Measurements from ENCODE around the gene PDK4. TPM values are rescaled to one million over a fixed set of nuclear protein-coding genes. Genes with fewer than 3 reads are reported as not detected.

Gene PDK4
- total and polyA plus RNA-seq, 3 donors from 2014 or later: 24.9 to 32.8 (median 29.6) TPM

DNA sequence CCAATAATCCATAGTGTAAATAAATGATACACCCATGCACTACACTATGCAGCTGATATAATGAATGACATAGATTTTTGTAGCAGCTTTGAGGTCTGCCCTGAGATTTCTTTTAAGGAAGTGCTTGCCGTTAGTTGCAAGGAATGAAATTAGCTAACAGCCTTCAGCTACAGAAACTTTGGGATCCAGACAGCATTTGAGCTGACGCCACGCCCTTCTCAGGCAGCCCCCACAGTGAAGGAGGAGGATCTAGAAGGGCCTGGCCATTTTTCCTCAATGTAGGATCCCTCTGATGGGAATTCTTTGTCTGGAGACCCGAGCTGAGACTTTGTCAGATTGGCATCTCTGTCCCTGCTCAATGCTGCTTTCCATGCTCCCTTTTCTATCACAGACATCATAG lies 6.1 kb upstream of the PDK4 start:
- no peak overlapping the region for H3K27ac ChIP-seq
- intact Hi-C loops (cut with DNase I; ENCODE audit: low total_unique reads): loop anchor here (10.0 kb wide), 1 partner anchor 58 kb away; no protein-coding TSS in a partner anchor
- WGBS, 2 donors: 64 to 75% methylated on average over 4 of the region's 4 CpGs
- no peak for DNase-seq
- no peaks in the 10 kb centered on the region for H3K9me3 ChIP-seq
- TF ChIP-seq POLR2A (IDR thresholded peaks at IDR 0.05): no peak
- TF ChIP-seq, protein P1, sequence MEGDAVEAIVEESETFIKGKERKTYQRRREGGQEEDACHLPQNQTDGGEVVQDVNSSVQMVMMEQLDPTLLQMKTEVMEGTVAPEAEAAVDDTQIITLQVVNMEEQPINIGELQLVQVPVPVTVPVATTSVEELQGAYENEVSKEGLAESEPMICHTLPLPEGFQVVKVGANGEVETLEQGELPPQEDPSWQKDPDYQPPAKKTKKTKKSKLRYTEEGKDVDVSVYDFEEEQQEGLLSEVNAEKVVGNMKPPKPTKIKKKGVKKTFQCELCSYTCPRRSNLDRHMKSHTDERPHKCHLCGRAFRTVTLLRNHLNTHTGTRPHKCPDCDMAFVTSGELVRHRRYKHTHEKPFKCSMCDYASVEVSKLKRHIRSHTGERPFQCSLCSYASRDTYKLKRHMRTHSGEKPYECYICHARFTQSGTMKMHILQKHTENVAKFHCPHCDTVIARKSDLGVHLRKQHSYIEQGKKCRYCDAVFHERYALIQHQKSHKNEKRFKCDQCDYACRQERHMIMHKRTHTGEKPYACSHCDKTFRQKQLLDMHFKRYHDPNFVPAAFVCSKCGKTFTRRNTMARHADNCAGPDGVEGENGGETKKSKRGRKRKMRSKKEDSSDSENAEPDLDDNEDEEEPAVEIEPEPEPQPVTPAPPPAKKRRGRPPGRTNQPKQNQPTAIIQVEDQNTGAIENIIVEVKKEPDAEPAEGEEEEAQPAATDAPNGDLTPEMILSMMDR (IDR thresholded peaks at IDR 0.05): no peak
- no peaks in the 10 kb centered on the region for H3K27me3 ChIP-seq
- H3K36me3 ChIP-seq (ENCODE audit: low read depth, missing control alignments): no peaks in the 10 kb centered on the region
- no peak overlapping the region for H3K4me3 ChIP-seq
- peaks cover 3% of the 10 kb centered on the region for H3K4me1 ChIP-seq

DNA sequence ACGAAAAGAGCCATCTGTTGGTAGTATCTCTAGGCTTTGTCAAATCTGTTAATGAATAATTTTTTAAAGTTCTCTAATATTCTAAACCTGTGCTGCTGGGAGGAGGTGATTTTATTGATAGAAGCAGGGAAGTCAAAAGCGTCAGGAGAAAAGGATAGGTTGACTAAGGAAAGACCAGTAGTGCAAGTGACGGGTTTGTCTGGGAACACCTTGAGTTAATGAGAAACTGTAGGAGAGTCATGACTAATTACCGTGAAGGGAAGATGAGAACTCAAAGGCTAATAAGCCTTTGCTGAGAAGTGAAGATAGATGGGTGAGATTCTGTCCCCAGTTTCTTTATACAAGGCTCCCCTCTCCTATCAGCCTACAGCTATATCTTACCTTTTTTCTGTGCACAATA lies 5.0 kb upstream of the PDK4 start:
- DNase-seq: no peak
- no peaks in the 10 kb centered on the region for H3K36me3 ChIP-seq (ENCODE audit: low read depth, missing control alignments)
- H3K27ac ChIP-seq: no peak overlapping the region
- no peaks in the 10 kb centered on the region for H3K9me3 ChIP-seq
- peaks cover 5% of the 10 kb centered on the region for H3K4me1 ChIP-seq
- H3K4me3 ChIP-seq: no peak overlapping the region
- no peaks in the 10 kb centered on the region for H3K27me3 ChIP-seq
- WGBS, 2 donors: 95 to 96% methylated on average over 4 of the region's 4 CpGs
- intact Hi-C loops (cut with DNase I; ENCODE audit: low total_unique reads): loop anchor here (10.0 kb wide), 1 partner anchor 57 kb away; no protein-coding TSS in a partner anchor
- TF ChIP-seq POLR2A (IDR thresholded peaks at IDR 0.05): no peak
- TF ChIP-seq, protein P1 (IDR thresholded peaks at IDR 0.05): no peak

DNA sequence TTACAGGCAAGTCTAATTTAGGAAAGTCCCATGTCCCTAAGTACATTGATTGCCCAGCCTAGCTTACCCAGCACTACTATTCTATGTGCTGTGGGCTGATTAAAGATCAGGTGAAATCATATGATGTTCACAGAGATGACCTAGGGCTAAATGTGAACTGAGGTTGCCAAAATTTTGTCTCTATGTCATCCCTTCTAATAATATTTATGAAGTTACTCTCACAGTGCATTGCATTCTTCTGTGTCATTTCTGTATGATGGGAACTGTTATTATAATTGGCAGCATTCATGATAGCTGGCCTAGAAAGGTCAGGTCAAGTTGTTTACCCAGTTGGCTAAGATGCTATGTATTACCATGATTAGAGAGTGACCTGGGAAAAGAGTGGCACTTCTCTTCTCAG lies 2.8 kb upstream of the PDK4 start:
- no peaks in the 10 kb centered on the region for H3K36me3 ChIP-seq (ENCODE audit: low read depth, missing control alignments)
- H3K27me3 ChIP-seq: no peaks in the 10 kb centered on the region
- DNase-seq: no peak
- H3K27ac ChIP-seq: no peak overlapping the region
- peaks cover 5% of the 10 kb centered on the region for H3K4me1 ChIP-seq
- no peak for TF ChIP-seq POLR2A (IDR thresholded peaks at IDR 0.05)
- TF ChIP-seq, protein P1 (IDR thresholded peaks at IDR 0.05): no peak
- intact Hi-C loops (cut with DNase I; ENCODE audit: low total_unique reads): no loop called here
- no peaks in the 10 kb centered on the region for H3K9me3 ChIP-seq
- H3K4me3 ChIP-seq: no peak overlapping the region

DNA sequence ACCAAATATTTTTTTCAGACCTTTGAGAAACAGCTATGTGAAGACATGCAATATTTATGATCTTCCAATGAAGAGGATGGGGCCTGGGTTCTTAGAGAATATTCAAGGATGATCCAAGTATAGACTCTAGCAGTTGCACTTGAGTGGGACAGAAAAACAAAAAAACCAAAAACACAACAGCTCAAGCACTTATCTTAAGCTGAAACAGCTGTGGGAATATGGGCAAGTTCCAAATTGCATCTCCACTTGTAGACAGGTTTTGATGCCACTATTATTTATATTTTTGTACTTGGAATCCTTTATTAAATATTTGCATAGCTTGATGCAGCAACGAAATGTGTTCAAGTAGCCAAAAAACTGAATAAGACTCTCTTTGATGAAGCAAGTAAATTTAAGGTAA lies 2.2 kb upstream of the PDK4 start:
- Histone ChIP-seq H3K4me3 (no peak overlapping the region), H3K36me3 (ENCODE audit: low read depth, missing control alignments) (no peaks in the 10 kb centered on the region), H3K27me3 (no peaks in the 10 kb centered on the region), H3K4me1 (peaks cover 5% of the 10 kb centered on the region), H3K9me3 (no peaks in the 10 kb centered on the region), H3K27ac (no peak overlapping the region)
- WGBS, 2 donors: 54 to 62% methylated on average over 1 of the region's 1 CpG
- DNase-seq: no peak
- intact Hi-C loops (cut with DNase I; ENCODE audit: low total_unique reads): no loop called here
- TF ChIP-seq, protein P1 (IDR thresholded peaks at IDR 0.05): no peak
- TF ChIP-seq POLR2A (IDR thresholded peaks at IDR 0.05): no peak

DNA sequence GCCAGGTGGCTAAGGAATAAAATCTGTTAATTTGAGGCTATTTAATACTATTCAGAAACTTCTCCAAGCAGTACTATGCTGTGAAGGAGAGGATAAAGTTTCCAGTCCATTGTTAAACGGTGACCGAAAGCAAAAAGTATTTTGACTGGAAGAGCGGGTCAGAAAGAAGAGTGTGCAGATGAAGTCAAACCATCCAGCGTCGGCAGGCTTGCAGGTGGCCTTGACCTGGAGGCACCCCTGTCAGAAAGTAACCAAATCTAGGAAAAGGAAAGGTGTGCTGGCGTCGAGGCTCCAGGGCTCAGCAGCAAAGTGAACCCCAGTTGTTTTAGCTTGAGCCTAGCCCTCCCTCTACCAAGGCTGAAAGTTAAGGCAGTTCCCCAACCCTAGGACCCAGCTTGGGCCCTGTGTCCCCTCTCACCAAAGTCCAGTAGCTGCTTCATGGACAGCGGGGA lies 544 bp downstream of the PDK4 start:
- Histone ChIP-seq H3K4me1 (peaks cover 5% of the 10 kb centered on the region), H3K27me3 (no peaks in the 10 kb centered on the region), H3K4me3 (peak overlapping the region; percentile 64 to 95), H3K27ac (peak overlapping the region; percentile 90 to 91), H3K9me3 (no peaks in the 10 kb centered on the region), H3K36me3 (ENCODE audit: low read depth, missing control alignments) (no peaks in the 10 kb centered on the region)
- WGBS, 2 donors: 3% methylated on average over 7 to 8 of the region's 8 CpGs
- DNase-seq: peak; percentile 35
- no peak for TF ChIP-seq POLR2A (IDR thresholded peaks at IDR 0.05)
- TF ChIP-seq, protein P1 (IDR thresholded peaks at IDR 0.05): no peak
- intact Hi-C loops (cut with DNase I; ENCODE audit: low total_unique reads): no loop called here
